Endothelial cell of umbilical vein (primary cell): ENCODE results near the gene GNB1L.

ENCODE experiments used
- CTCF ChIP-seq, 2 donors: IDR thresholded peaks; 1 replicate in 1 of 2; 2 replicates in 1 of 2; pipeline ENCODE4 v1.5.1; 2011; ENCODE audit warnings: low read length in 2 of 2, mild to moderate bottlenecking in 2 of 2, moderate library complexity in 2 of 2, control low read depth in 1 of 2, inconsistent platforms in 1 of 2, low read depth in 1 of 2; ENCODE audit not compliant: insufficient read depth in 1 of 2; ENCODE audit errors: extremely low read depth in 1 of 2
- EZH2 ChIP-seq: IDR thresholded peaks from 2 replicates; pipeline ENCODE4 v1.6.1; 2012; ENCODE audit warnings: borderline replicate concordance, low read depth, mild to moderate bottlenecking, moderate library complexity, low read length, inconsistent platforms; ENCODE audit not compliant: severe bottlenecking
- POLR2A ChIP-seq: IDR thresholded peaks from 2 replicates; pipeline ENCODE4 v1.6.1; 2012; ENCODE audit warnings: low read depth, mild to moderate bottlenecking, control low read depth, low read length
- TF ChIP-seq, protein P1 (sequence below): IDR thresholded peaks from 2 replicates; pipeline ENCODE4 v1.6.1; 2011; ENCODE audit not compliant: insufficient read depth, insufficient read length

DNA sequence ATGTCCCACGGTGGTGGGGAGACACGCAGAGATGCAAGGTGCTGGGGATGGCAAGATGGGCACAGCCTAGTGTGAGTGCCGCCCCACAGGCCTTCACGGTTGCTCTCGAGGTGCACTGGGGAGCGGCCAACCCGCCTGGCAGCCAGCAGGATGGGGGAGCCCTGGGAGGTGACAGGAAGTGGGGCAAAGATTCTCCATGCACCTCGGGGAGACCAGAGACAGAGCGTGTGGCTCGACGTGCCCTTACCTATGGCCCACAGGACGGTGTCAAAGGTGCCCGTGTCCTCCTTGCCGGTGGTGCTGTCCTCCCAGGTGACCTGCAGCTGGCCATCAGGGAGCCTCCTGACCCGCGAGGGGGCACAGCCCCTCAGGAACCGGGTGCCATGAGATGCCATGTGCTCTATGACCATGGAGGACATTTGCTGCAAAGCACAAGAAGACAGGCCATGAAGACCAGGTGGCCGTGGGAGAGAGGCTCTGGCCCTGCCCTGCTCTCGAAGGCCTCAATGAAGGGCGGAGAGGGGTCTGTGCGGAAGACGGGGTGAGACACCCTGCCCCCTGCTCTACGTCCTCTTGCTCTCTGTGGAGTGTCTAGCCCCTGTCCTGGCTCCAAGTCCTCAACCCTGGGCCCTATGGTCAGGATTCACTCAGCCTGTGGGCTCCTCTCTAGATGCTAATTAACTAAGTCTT, 40.6 kb upstream of the GNB1L start:
- TF ChIP-seq CTCF (IDR thresholded peaks at IDR 0.05; ENCODE audit: extremely low read depth in 1 of 2, insufficient read depth in 1 of 2, low read depth in 1 of 2, low read length in 2 of 2): no peak
- no peak for TF ChIP-seq POLR2A
- no peak for TF ChIP-seq EZH2
- TF ChIP-seq, protein P1, sequence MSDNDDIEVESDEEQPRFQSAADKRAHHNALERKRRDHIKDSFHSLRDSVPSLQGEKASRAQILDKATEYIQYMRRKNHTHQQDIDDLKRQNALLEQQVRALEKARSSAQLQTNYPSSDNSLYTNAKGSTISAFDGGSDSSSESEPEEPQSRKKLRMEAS: no peak
